GM10248 (cell line): Measurements from ENCODE around the gene OOSP2.

Experiments
- CTCF ChIA-PET: fragments of 300-600 bp; sonication (Branson Sonifier 250); formaldehyde crosslinking; extraction: SDS; loops from one replicate; lab custom pipeline; 2021; ENCODE audit warnings: antibody characterized with exemption; lab: Yijun Ruan, JAX
- POLR2A ChIA-PET: fragments of 350-650 bp; sonication (Branson Sonifier 250); formaldehyde crosslinking; extraction: SDS; loops from one replicate; lab custom pipeline; 2020; ENCODE audit warnings: antibody characterized with exemption; lab: Yijun Ruan, JAX
- DNase-seq: peaks from one replicate; pipeline ENCODE4 v3.0.0; 2012; ENCODE audit errors: extremely low spot score
- CTCF ChIP-seq: IDR thresholded peaks from 2 replicates; pipeline ENCODE4 v1.5.1; 2012; ENCODE audit warnings: mild to moderate bottlenecking, low read depth; ENCODE audit errors: extremely low read depth, missing control alignments, control extremely low read depth

The OOSP2 gene

GRCh38 chr11:60095477-60096120 is 55.4 kb downstream of the OOSP2 start:
- ChIA-PET POLR2A (no interaction called here), CTCF (interaction anchor here (0.9 kb wide), 1 partner anchor 26 kb away, joined by 3 read pairs; no protein-coding TSS in a partner anchor)
- no peak for TF ChIP-seq CTCF
- no peak for DNase-seq

- DNase-seq = no peak
- POLR2A ChIA-PET = no interaction called here
- CTCF ChIA-PET = no interaction called here
- no peak for TF ChIP-seq CTCF
Observed at GRCh38 chr11:60097189-60097588, 57.0 kb downstream of the OOSP2 start.
